ENCODE results near the gene PRAMEF12.

DNA sequence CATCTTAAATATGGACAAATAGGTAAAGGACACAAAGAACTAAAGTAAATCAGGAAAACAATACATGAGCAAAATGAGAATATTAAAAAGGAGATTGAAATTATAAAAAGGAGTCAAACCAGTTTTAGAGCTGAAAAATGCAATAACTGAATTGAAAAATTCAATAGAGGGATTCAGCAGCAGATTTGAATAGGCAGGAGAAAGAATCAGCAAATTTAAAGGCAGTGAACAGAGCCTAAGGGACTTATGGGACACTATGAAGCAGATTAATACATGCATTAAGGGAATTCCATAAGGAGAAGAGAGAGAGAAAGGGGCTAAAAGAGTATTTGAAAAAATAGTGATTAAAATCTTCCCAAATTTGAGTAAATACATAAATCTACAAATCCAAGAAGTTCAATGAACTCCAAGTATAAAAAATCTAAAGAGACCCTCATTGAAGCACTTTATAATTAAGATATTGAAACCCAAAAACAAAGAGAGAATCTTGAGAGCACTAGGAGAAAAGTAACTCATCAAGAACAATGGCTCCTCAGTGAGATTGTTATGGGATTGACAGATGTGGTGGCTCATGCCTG lies 24.7 kb upstream of the PRAMEF12 start:
- TF ChIP-seq, protein P1, sequence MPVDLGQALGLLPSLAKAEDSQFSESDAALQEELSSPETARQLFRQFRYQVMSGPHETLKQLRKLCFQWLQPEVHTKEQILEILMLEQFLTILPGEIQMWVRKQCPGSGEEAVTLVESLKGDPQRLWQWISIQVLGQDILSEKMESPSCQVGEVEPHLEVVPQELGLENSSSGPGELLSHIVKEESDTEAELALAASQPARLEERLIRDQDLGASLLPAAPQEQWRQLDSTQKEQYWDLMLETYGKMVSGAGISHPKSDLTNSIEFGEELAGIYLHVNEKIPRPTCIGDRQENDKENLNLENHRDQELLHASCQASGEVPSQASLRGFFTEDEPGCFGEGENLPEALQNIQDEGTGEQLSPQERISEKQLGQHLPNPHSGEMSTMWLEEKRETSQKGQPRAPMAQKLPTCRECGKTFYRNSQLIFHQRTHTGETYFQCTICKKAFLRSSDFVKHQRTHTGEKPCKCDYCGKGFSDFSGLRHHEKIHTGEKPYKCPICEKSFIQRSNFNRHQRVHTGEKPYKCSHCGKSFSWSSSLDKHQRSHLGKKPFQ (tag by site-specific recombination; IDR thresholded peaks at IDR 0.05): no peak
- TF ChIP-seq, protein P2, sequence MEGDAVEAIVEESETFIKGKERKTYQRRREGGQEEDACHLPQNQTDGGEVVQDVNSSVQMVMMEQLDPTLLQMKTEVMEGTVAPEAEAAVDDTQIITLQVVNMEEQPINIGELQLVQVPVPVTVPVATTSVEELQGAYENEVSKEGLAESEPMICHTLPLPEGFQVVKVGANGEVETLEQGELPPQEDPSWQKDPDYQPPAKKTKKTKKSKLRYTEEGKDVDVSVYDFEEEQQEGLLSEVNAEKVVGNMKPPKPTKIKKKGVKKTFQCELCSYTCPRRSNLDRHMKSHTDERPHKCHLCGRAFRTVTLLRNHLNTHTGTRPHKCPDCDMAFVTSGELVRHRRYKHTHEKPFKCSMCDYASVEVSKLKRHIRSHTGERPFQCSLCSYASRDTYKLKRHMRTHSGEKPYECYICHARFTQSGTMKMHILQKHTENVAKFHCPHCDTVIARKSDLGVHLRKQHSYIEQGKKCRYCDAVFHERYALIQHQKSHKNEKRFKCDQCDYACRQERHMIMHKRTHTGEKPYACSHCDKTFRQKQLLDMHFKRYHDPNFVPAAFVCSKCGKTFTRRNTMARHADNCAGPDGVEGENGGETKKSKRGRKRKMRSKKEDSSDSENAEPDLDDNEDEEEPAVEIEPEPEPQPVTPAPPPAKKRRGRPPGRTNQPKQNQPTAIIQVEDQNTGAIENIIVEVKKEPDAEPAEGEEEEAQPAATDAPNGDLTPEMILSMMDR (tag by site-specific recombination; IDR thresholded peaks at IDR 0.05): no peak

All from HEK293 (cell line).